Activated CD4-positive, alpha-beta T cell treated with anti-CD3 and anti-CD28 coated beads, Interleukin-2, Interleukin-6, amounts not matched to agents 100 ng/mL and 50 ng/mL, durations not matched to agents 16 hours and 8 hours (primary cell): ENCODE data around the gene SEPTIN5.
"Not testable (repeated sequence)": the region's sequence is repeated elsewhere in the genome, so short reads cannot be mapped to it uniquely, and the experiment has no call there.

Experiments
- DNase-seq: peaks from one replicate; pipeline ENCODE4 v3.0.0-alpha.2; 2020

The SEPTIN5 gene

DNA sequence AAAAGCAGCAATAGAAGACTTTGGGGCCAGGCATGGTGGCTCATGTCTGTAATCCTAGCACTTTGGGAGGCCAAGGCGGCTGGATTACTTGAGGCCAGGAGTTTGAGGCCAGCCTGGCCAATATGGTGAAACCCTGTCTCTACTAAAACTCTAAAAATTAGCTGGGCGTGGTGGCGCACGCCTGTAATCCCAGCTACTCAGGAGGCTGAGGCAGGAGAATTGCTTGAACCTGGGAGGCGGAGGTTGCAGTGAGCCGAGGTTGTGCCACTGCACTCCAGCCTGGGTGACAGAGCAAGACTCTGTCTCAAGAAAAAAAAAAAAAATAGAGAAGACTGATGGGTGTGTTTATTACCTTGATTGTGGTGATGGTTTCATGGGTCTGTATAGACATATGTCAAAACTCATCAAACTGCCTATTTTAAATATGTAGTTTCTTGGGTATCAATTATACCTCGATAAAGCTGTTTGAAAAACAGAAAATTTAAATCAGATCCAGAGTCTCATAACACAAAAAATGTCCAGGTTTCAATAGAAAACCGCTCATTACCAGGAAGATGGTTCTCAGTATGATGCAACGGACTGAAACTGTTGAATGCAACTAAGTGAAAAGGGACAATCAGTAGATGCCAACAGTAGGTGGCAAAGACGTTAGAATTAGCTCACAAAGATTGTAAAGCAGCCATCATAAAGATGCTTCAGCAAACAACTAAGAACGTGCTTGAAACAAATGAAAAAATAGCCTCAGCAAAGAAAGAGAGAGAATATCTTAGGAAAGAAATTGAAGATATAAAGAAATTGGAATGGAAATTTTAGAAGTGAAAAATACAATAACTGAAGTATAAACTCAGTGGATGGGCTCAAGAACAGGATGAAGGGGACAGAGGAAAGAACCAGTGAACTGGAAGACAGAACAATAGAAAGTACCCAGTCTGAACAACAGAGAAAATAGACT lies 33.1 kb upstream of the SEPTIN5 start:
- DNase-seq, result peak; percentile 23

DNA sequence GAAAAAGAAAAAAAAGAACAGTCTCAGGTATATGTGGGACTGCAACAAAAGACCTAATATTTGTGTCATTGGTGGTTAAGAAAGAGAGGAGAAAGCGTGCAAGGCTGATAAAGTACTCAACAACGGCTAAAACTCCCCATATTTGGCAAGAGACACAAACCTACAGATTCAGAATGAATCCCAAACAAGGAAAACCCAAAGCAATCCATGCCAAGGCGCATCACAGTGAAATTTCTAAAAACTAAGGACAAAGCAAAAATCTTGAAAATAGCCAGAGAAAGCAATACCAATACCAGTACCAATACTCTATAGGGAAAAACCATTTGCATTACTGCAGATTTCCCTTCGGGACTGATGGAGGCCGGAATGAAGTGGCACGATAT lies 32.4 kb upstream of the SEPTIN5 start:
- DNase-seq, result no peak

DNA sequence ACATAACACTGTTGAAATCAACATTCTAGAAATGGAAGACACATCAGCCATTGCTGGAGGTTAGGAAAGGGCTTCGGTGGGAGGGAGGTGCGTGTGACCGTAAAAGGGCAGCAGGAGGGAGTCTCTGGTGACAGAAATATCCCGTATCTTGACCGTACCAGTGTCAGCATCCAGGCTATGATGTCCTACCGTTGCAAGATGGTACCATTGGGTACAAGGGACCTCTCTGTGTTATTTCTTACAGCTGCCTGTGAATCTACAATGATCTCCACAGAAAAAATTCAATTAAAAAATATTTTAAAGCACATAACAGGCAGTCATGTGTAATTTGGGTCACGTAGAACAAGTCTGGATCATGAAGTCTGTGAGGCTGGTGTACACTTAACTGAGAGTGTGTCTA lies 27.4 kb upstream of the SEPTIN5 start:
- DNase-seq, result no peak

DNA sequence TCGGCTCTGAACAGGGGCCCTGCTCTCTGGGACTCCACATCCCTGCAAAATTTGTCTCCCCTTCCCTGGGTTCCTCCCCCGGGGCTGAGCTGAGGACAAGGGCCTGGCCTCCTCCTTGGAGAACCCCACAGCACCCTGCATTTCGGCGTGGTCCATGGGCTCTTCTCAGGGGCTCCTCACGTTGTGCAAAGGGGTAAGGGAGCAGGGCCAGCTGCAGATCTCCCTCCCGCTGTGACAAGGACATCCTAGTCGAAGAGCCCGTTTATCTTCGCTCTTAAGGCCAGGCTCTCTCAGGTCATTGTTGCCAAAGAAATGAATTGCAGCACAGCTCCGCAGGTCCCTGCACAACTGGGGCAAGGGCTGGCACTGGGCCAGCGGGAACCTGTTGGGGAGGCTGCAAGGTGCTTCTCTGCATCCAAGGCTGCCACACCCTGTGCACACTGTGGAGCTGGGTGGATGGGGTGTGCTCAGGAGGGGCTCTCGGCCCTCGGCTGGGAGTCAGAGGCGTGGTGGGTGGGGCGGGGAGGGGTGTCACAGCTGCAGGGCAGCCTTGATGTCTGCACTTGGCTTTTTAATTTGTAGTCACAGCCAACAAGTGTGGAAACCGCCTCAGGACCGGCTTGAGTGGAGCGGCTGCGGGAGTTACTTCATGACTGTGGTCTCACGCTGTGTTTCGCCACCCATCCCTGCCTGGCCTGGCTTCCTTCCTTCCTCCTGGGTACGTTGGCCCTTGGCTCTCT lies 26.6 kb upstream of the SEPTIN5 start:
- no peak for DNase-seq

DNA sequence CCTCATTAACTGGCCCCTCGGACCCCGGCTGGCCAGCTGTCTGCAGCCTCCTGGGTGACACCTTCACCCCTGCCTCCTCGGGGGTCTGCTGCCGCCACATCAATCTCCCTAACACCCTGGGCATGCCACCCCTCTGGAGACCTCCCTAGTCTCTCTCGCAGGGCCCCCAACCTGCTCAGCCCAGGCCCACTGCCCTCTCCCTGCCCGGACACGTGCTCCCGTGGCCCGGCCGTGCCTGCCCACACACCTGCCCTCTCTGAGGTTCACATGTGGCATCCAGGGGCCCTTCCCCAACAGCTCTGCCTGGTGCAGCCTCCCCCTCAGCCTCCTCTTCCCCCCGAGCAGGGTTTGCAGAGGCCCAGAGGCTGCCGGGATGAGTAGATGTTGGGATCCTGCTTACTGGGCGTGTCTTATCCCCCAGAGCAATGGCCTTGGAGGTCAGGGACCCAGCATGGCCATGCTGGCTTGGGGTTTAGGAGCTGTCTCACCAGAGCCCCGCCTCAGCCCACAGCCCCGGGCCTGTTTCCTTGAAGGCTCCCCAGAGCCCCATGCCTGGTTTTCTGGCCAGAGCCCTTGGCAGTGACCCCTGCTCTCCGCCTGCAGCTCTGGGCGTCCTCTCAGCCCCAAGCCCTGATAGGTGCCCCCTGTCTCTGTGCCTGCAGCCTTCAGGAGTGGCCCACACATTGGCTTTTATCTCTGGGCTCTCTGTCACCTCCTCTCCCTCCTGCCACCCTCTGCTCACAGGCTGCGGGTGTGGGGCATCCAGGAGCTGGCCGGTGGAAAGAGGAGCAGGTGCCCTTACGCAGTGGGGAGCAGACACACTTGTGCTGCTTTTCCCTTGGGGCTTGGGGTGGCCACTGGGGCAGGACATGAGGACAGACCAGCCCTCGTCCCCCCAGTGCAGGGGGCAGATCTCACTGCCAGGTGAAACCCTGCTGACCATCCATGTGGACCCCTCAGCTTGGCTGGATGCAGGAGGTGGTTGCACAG lies 25.7 kb upstream of the SEPTIN5 start:
- DNase-seq, result no peak

DNA sequence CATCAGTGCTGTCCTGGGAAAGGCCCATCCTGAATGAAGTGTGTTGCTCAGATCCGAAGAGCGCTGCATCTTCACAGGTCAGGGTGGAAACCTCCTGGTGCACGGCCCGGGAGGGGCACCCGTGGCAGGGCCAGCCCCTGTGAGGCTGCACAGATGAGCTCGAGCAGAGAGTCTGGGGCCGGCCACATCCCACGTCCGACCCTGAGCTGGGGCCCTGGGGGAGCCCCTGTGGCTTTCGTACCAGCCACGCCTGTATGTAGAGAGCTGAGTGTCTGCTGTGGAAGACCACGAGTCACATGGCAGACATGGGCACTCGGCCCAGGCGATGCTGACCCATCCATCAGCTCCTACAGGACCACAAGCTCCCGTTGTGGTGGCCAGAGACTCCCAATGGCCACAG lies 24.9 kb upstream of the SEPTIN5 start:
- DNase-seq, result no peak

DNA sequence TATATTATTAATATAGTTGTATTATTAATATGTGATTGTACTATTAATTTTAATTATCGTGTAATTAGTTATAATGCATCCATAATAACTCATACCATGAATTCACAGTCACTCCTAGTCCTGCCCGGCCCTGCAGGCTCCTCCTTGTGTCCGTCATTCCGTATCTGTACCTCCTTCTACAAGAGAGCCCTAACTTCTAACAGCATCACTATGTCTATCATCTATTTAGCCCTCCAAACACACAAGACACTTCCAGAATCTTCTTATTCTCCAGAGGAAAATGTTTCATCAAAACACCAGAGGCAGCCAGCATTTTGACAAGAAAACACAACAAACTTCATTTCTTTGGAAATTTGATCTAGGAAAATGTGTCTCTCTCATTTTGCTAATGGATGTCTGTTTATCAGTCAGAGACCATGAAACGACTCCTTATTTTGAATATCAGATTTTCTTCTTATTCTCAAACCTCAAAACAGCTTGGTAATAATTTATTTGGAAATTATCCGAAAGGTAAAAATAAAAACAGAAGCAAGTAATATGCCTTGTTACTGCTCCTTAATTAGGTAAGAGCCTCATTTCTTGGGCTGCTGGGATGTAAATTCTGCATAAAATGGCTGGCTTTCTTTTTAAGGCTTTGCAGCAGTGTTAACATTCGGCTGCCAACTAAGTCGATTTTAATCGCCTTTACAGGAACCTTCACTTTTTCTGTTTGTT lies 23.1 kb upstream of the SEPTIN5 start:
- no peak for DNase-seq

DNA sequence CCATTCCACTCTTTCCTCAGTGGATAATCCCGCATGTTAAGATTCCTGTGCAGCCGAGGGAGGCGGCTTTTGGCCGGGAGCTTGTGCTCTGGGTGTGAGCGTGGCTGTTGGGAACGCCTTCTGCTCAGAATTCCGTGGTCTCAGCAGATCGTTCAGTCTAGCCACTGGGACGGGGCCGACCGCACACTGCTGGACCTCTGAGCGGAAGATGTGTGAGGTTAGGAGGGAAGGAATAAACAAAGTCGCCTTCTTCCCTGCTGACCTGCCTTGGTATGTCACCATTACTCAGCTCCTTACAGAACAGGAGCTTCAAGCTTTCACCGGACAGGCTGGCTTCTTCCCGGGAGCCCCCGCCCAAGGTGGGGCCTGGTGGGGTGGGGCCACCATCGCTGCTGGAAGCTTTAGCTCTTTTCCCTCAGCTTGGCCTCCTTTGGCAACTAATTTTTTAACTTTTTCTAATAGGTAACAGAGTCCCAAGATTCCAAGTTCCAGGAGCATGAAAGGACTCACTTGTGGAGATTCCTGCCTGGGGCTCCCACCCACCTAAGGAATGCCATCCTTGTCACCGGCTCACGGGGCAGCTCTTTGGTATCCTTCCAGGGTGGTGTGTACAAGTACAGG lies 22.5 kb upstream of the SEPTIN5 start:
- DNase-seq, result no peak

DNA sequence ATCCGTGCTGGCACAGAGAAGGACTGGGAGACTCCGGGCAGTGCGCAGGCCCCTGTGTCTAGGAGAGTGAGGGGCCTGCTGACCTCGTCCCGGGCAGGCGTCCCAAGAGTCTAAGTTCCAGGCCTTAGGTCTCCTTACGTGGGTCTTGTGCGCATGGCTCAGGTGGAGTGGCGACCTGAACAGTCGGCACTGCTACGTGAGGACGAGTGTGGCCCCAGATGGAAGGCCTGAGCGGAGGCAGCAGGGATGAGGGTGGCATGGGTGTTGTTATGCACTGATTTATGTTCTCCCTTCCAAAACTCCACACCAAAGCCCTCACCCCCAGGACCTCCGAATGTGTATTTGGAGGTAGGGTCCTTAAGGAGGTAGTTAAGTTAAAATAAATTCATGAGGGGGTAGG lies 20.7 kb upstream of the SEPTIN5 start:
- no peak for DNase-seq

DNA sequence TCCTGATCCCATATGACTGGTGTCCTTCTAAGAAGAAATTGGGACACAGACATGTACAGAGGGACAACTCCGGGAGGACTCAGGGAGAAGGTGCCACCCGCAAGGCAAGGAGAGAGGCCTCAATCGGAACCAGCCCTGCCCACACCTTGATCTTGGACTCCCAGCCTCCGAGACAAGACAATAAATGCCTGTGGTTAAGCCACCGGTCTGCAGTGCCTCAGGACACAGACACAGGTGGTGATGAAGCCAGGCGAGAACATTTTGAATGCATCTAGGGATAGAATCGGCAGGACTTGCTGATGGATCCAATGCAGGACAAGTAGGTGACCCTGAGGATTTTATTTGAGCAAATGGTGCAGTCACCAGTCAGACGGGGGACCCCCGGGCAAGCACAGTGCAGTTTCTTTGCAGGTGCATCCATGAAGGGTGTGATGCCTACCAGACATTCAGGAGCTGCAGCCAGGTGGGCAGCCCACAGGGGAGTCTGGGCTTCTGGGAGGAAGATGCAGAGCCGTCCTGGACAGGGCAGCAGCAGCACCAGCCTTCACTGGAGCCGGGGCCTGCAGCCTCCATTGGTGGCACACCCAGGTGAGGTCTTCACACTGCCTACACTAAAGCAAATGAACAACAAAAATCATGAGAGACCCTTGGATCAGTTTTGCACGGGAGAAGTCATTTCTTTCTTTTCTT lies 20.2 kb upstream of the SEPTIN5 start:
- no peak for DNase-seq

DNA sequence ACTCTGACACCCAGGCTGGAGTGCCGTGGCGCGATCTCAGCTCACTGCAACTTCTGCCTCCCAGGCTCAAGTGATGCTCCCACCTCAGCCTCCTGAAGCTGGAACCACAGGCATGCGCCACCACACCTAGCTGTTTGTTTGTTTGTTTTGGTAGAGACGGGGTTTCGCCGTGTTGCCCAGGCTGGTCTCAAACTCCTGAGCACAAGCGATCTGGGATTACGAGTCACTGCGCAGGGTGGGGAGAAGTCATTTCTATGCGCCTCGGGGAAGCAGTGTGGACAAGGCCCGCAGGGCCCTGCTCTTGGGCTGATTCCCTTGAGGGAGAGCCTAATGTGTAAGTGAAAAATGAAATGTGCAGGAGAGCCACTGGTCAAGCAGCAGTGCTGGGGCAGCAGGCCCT lies 19.6 kb upstream of the SEPTIN5 start:
- DNase-seq, result no peak

DNA sequence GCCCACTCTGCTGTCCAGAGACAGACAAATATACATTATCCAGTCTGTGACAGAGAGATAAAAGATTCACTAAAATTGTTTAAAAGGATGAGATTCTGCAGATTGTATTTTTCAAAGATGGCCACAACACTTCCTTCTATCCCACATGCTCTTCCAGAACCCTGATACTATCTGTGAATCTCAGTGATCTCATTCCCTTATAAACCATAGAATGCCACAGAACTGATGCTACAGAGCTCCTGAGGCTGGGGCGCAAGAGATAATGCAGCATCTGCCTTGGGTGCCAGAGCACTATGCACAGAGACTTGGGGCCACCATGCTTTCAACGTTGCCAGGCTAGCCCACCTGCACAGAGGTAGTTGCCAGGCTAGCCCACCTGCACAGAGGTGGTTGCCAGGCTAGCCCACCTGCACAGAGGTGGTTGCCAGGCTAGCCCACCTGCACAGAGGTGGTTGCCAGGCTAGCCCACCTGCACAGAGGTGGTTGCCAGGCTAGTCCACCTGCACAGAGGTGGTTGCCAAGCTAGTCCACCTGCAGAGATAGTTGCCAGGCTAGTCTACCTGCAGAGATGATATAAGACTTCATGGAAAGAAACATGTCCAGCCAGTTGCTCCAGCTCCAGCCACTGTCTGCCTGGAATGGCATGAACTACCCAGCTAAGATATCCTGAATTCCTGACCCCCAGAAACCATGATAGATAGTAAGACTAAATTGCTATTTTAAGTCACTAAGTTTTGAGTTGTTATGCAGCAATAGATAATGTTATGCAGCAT lies 17.6 kb upstream of the SEPTIN5 start:
- DNase-seq, result no peak

DNA sequence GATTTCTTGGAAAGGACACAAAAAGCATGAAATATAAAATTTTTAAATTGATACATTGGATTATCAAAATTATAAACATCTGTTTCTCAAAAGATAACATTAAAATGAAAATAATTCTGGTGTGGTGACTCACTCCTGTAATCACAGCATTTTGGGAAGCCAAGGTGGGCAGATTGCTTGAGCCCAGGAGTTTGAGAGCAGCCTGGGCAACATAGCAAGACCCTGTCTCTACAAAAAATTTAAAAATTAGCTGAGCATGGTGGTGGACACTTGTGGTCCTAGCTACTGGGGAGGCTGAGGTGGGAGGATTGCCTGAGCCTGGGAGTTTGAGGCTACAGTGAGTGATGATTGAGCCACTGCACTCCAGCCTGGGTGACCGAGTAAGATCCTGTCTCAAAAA lies 16.4 kb upstream of the SEPTIN5 start:
- not testable (repeated sequence) for DNase-seq

DNA sequence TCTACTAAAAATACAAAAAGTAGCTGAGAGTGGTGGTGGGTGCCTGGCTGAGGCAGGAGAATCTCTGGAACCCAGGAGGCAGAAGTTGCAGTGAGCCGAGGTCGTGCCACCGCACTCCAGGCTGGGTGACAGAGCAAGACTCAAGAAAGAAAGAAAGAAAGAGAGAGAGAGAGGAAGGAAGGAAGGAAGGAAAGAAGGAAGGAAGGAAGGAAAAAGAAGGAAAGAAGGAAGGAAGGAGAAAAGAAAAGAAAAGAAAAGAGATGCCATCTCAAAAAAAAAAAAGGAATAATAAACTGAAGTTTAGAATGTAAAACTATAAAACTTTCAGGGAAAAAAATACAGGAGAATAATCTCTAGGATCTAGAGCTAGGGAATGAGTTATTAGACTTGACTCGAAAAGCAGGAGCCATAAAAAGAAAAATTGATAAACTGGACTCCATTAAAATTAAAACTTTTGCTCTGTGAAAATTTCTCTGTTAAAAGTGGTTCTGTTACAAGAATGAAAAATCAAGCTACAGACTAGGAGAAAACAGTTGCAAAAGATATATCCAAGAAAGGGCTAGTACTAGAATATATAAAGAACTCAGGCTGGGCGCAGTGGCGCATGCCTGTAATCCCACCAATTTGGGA lies 13.4 kb upstream of the SEPTIN5 start:
- DNase-seq, result no peak

DNA sequence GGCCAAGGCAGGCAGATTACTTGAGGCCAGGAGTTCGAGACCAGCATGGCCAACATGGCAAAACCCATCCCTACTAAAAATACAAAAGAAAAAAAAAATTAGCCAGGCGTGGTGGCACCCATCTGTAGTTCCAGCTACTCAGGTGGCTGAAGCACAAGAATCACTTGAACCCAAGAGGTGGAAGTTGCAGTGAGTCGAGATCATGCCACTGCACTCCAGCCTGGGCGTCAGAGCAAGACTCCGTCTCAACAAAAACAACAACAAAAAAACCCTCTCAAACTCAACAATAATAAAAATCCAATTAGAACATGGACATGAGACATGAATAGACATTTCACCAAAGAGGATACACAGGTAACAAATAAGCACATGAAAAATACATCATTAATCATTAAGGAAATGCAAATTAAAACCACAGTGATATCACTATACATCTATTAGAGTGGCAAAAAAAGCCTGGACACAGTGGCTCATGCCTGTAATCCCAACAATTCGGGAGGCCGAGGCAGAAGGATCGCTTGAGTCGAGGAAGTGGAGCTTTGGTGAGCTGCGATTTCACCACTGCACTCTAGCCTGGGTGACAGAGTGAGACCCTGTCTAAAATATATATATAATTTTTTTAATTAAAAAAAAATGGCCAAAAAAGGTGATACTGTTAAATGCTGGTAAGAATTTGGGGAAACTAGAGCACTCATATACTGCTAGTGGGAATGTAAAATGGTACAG lies 12.7 kb upstream of the SEPTIN5 start:
- DNase-seq, result no peak

DNA sequence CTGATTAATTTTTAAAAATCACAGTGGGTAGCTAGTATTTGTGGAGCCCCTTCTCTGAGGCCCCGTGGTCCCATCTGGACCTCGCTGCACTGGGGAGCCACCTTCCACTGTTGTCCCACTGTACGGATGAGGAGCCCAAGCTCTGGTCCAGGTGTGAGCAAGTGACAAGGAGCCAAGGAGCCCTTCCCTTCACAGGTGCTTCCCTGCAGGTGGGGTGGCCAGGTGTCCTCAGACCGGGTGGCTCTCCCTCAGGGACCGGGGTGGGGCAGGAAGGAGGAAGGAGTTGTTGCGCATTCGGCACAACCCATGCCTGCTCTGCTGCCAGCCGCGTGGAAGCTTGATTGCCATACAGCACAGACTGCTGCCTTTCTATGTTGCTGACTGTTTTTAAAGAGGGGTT lies 10.4 kb upstream of the SEPTIN5 start:
- DNase-seq, result no peak

DNA sequence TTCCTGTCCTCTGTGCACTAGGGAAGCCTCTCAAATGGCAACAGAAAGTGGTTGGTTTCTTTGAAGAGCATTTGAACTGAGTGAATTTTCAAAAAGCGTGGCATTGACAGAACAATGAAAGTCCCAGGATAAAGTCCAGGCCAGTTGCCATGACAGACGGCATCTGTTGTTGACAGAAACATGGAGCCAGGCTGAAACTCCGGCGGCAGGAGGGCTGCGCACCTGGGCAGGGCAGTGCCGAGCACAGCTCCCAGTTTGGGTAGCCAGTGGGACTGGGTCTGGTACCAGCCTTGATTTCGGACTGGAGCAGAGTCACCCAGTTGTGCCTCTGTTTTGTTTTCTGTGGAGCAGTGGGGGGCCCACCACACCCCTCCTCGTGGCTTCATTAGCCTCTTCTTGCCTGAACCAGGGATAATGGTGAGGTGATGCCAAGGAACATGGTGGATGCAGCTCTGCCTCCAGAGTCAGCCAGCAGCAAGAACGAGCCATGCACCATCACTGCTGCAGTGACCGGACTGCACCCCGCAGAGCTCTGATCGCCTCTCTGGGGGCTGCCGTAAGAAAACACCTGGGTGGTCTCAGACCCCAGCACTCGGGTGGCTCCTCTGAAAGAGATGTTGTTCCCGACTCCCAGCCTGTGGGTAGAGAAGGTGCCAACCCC lies 9.8 kb upstream of the SEPTIN5 start:
- no peak for DNase-seq

DNA sequence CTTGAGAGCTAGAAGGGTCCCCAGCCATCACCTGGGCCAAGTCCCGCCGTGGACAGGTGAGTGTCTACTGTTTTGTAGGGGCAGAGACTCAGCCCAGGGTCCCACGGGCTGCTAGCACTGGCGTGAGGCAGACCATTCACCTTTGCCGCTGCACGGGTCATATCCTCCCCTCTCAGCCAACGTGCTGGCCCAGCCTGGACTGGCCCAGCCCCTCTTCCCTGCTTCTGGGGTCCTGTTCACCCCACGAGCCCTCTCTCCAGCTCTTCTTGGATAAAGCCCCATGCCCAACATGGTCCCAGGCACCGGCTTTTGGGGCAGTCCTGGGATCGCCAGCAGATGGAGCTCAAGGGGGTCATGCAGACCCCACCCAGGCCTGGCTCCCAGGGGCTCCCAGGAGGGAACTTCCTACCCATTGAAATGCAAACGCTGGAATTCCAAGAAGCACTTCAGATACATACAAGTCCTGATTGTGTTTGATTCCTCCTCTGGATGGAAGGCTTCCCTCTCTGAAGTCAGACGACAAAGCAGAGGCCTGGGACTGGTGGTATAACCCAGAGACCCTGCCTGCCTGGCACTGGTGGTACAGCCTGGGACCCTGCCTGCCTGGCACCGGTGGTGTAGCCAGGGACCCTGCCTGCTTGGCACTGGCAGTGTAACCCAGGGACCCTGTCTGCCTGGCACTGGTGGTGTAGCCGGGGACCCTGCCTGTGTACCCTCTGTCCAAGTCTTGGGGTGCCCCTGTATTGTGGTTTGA lies 8.9 kb upstream of the SEPTIN5 start:
- DNase-seq, result no peak
